WTC11 (cell line): Measurements from ENCODE around the gene KRTAP1-5.
"Not testable (repeated sequence)": the region's sequence is repeated elsewhere in the genome, so short reads cannot be mapped to it uniquely, and the experiment has no call there.

Experiments
- CTCF ChIP-seq: fragments of 200-600 bp; IDR thresholded peaks from 2 replicates; pipeline ENCODE4 v1.8.0; 2022; ENCODE audit warnings: antibody characterized with exemption
- USF2 ChIP-seq: sonication (generic); formaldehyde crosslinking; IDR thresholded peaks from 2 replicates; pipeline ENCODE4 v1.8.1; 2023; ENCODE audit warnings: mild to moderate bottlenecking, missing genetic modification reagents, moderate library complexity

GRCh38 chr17:41059276-41060051 is 32.5 kb upstream of the KRTAP1-5 start:
- not testable (repeated sequence) for TF ChIP-seq CTCF; USF2 (CRISPR knock-in tag)
